HG03039 (cell line): ENCODE data around the gene RHBDL1.

Experiments used
- ATAC-seq: cut with Tn5 transposase; IDR thresholded peaks from one replicate; pipeline ENCODE4 v1.9.1; 2021; ENCODE audit warnings: mild to moderate bottlenecking, moderate library complexity; ENCODE audit not compliant: unreplicated experiment

The RHBDL1 gene

GRCh38 chr16:716768-717325 is 41.4 kb downstream of the RHBDL1 start:
- no peak for ATAC-seq

- ATAC-seq, result no peak
Measured at GRCh38 chr16:717450-718245, 42.2 kb downstream of the RHBDL1 start.

GRCh38 chr16:718389-718788 is 42.9 kb downstream of the RHBDL1 start:
- ATAC-seq, result no peak

- no peak for ATAC-seq
Measured at GRCh38 chr16:718922-719321, 43.5 kb downstream of the RHBDL1 start.

- no peak for ATAC-seq
Measured at GRCh38 chr16:719815-720446, 44.5 kb downstream of the RHBDL1 start.

- ATAC-seq, result peak; percentile 5
Measured at GRCh38 chr16:720447-720989, 45.0 kb downstream of the RHBDL1 start.

- ATAC-seq, result peak; percentile 57
Measured at GRCh38 chr16:720990-721764, 45.7 kb downstream of the RHBDL1 start, which contains the start of gene ANTKMT. ANTKMT (plus strand) TSS chr16:721146; CDS start chr16:721275, 129 bp downstream.

- ATAC-seq, result no peak
Measured at GRCh38 chr16:721765-722540, 46.5 kb downstream of the RHBDL1 start.

GRCh38 chr16:722835-723633 is 47.6 kb downstream of the RHBDL1 start:
- ATAC-seq, result no peak

GRCh38 chr16:723695-724094 is 48.2 kb downstream of the RHBDL1 start:
- no peak for ATAC-seq

- ATAC-seq, result no peak
Measured at GRCh38 chr16:724188-725040, 48.9 kb downstream of the RHBDL1 start.

- no peak for ATAC-seq
Measured at GRCh38 chr16:725041-725376, 49.5 kb downstream of the RHBDL1 start.

- ATAC-seq, result no peak
Measured at GRCh38 chr16:725463-726187, 50.2 kb downstream of the RHBDL1 start.

GRCh38 chr16:726188-726437 is 50.6 kb downstream of the RHBDL1 start:
- no peak for ATAC-seq

GRCh38 chr16:726438-727290 is 51.2 kb downstream of the RHBDL1 start, which contains the start of the genes CCDC78 and HAGHL:
CCDC78 (minus strand) TSS chr16:726443; CDS start chr16:726367, 76 bp downstream.
HAGHL (plus strand) TSS chr16:727106; CDS start chr16:727510, 404 bp downstream.
- no peak for ATAC-seq

- ATAC-seq, result no peak
Measured at GRCh38 chr16:727291-727977, 52.0 kb downstream of the RHBDL1 start.
